B cell (primary cell): ENCODE measurements around the gene FRMD4A. TPM values are rescaled to one million over a fixed set of nuclear protein-coding genes. Genes with fewer than 3 reads are reported as not detected.

ENCODE experiments used
- ATAC-seq: fragments of 200-7000 bp; cut with Tn5 transposase; one replicate; pipeline ENCODE4 v1.10.0; 2021; ENCODE audit warnings: low read depth, mild to moderate bottlenecking, moderate number of reproducible peaks, moderate library complexity
- CTCF ChIA-PET: fragments of 350-600 bp; sonication (Branson Sonifier 250); formaldehyde crosslinking; loops from one replicate; lab custom pipeline; 2021; ENCODE audit warnings: antibody characterized with exemption, inconsistent platforms; lab: Charles Lee
- POLR2A ChIA-PET: fragments of 350-600 bp; sonication (Branson Sonifier 250); formaldehyde crosslinking; loops from one replicate; lab custom pipeline; 2021; ENCODE audit warnings: antibody characterized with exemption; lab: Charles Lee
- DNase-seq: peaks from one replicate; pipeline ENCODE4 v3.0.0; 2013
- H2AFZ ChIP-seq: 2 replicates; pipeline ENCODE4 v1.6.1; 2012; ENCODE audit warnings: mild to moderate bottlenecking, low read depth, low read length; ENCODE audit not compliant: insufficient read depth, poor library complexity, severe bottlenecking
- H3K27ac ChIP-seq, 2 donors: 1 replicate in 1 of 2; 2 replicates in 1 of 2; pipeline ENCODE4 v1.5.1; 2012 to 2013; ENCODE audit warnings: low read length in 2 of 2, mild to moderate bottlenecking in 2 of 2, moderate library complexity in 1 of 2
- H3K27me3 ChIP-seq, 4 experiments: fragments of 200-600 bp in 1 of 4; sonication (generic) in 1 of 4; replicated peaks in 1 of 4; 1 replicate in 2 of 4; 2 replicates in 2 of 4; pipeline versions ENCODE4 v1.6.1 to v1.7.0; 2013 to 2016; ENCODE audit warnings: low read length in 3 of 4, mild to moderate bottlenecking in 2 of 4, mixed read lengths in 1 of 4, moderate library complexity in 1 of 4; ENCODE audit not compliant: insufficient read depth in 4 of 4, control insufficient read depth in 3 of 4; ENCODE audit errors: control extremely low read depth in 1 of 4
- H3K36me3 ChIP-seq, 2 experiments: replicated peaks in 1 of 2; 1 replicate in 1 of 2; 2 replicates in 1 of 2; pipeline versions ENCODE4 v1.6.1 to v1.7.1; 2013; ENCODE audit warnings: low read length in 1 of 2; ENCODE audit not compliant: insufficient read depth in 2 of 2, control insufficient read depth in 1 of 2; ENCODE audit errors: control extremely low read depth in 1 of 2, extremely low read depth in 1 of 2
- H3K4me1 ChIP-seq, 2 donors: fragments of 200-600 bp in 1 of 2; sonication (generic) in 1 of 2; 1 replicate in 1 of 2; 2 replicates in 1 of 2; pipeline versions ENCODE4 v1.5.1 to v1.6.1; 2013 to 2017; ENCODE audit warnings: low read length in 2 of 2; ENCODE audit not compliant: control insufficient read depth in 2 of 2, insufficient read depth in 2 of 2
- H3K4me2 ChIP-seq: replicated peaks from 2 replicates; pipeline ENCODE3; 2012; ENCODE audit warnings: mild to moderate bottlenecking, low read depth, low read length; ENCODE audit not compliant: poor library complexity, severe bottlenecking
- H3K4me3 ChIP-seq, 5 experiments: fragments of 200-600 bp in 1 of 5; sonication (generic) in 1 of 5; 1 replicate in 3 of 5; 2 replicates in 2 of 5; pipeline versions ENCODE4 v1.5.1 to v1.7.0; 2011 to 2016; ENCODE audit warnings: low read length in 4 of 5, mild to moderate bottlenecking in 4 of 5, low read depth in 2 of 5, control low read depth in 1 of 5, moderate library complexity in 1 of 5; ENCODE audit not compliant: insufficient read depth in 1 of 5; ENCODE audit errors: control extremely low read depth in 1 of 5, extremely low read depth in 1 of 5
- H3K79me2 ChIP-seq: fragments of 200-600 bp; sonication (generic); one replicate; pipeline ENCODE4 v1.6.0; 2016; ENCODE audit warnings: low read length; ENCODE audit not compliant: control insufficient read depth, insufficient read depth
- H3K9ac ChIP-seq: fragments of 200-600 bp; sonication (generic); 2 replicates; pipeline ENCODE4 v1.6.1; 2017; ENCODE audit warnings: mild to moderate bottlenecking, low read length, moderate library complexity
- H3K9me3 ChIP-seq, 3 donors: one replicate each; pipeline versions ENCODE4 v1.6.1 to v1.7.1; 2013; ENCODE audit warnings: low read length in 2 of 3; ENCODE audit not compliant: control insufficient read depth in 2 of 3, insufficient read depth in 1 of 3; ENCODE audit errors: control extremely low read depth in 1 of 3
- H4K20me1 ChIP-seq: 2 replicates; pipeline ENCODE4 v1.6.0; 2012; ENCODE audit warnings: mild to moderate bottlenecking, low read length; ENCODE audit not compliant: insufficient read depth, control insufficient read depth, poor library complexity, severe bottlenecking
- H3K27ac Mint-ChIP-seq: one replicate; pipeline ENCODE4 v1.8.0; 2021; ENCODE audit warnings: mixed read lengths
- H3K27me3 Mint-ChIP-seq: one replicate; pipeline ENCODE4 v1.8.0; 2021; ENCODE audit warnings: mixed read lengths
- H3K4me1 Mint-ChIP-seq: one replicate; pipeline ENCODE4 v1.8.0; 2021; ENCODE audit warnings: mixed read lengths
- H3K4me3 Mint-ChIP-seq: one replicate; pipeline ENCODE4 v1.8.0; 2021; ENCODE audit warnings: mixed read lengths
- H3K9me3 Mint-ChIP-seq: one replicate; pipeline ENCODE4 v1.8.0; 2022; ENCODE audit warnings: mixed read lengths; ENCODE audit not compliant: insufficient read depth
- EZH2 ChIP-seq: IDR thresholded peaks from 2 replicates; pipeline ENCODE4 v1.6.1; 2012; ENCODE audit warnings: borderline replicate concordance, low read depth, mild to moderate bottlenecking, moderate library complexity, low read length; ENCODE audit not compliant: insufficient read depth, poor library complexity, severe bottlenecking
- WGBS: methylation state at CpG from one replicate; pipeline ENCODE4 v1.1.5; 2013; ENCODE audit warnings: missing lambda C conversion rate; ENCODE audit not compliant: insufficient coverage; 5-methylcytosine and 5-hydroxymethylcytosine counted together
- intact Hi-C: fragments of 100-400 bp; cut with micrococcal nuclease; formaldehyde crosslinking; loops from one replicate; pipeline ENCODE4 v1.10.0; 2022
- polyA plus RNA-seq: library from polyadenylated mRNA; depleted of rRNA; stranded (reverse); fragments of >200 nt; gene quantifications from 2 replicates; pipeline ENCODE4 v1.2.3, GENCODE V29; 2012
- total RNA-seq, 2 donors: library from RNA; stranded (reverse); fragments of 120-200 nt in 1 of 2; gene quantifications; 1 replicate in 1 of 2; 2 replicates in 1 of 2; pipeline versions ENCODE4 v1.2.3 to v1.2.4, GENCODE V29; 2013 to 2022
- TF ChIP-seq, protein P1 (sequence below): fragments of 200-600 bp; IDR thresholded peaks from one replicate; pipeline ENCODE4 v1.8.0; 2022; ENCODE audit warnings: antibody characterized with exemption, mild to moderate bottlenecking

FRMD4A gene
- total and polyA plus RNA-seq, 2 donors (not counting 1 experiment from before 2014, with no cell fraction given), result 0.76 to 3.4 TPM

DNA sequence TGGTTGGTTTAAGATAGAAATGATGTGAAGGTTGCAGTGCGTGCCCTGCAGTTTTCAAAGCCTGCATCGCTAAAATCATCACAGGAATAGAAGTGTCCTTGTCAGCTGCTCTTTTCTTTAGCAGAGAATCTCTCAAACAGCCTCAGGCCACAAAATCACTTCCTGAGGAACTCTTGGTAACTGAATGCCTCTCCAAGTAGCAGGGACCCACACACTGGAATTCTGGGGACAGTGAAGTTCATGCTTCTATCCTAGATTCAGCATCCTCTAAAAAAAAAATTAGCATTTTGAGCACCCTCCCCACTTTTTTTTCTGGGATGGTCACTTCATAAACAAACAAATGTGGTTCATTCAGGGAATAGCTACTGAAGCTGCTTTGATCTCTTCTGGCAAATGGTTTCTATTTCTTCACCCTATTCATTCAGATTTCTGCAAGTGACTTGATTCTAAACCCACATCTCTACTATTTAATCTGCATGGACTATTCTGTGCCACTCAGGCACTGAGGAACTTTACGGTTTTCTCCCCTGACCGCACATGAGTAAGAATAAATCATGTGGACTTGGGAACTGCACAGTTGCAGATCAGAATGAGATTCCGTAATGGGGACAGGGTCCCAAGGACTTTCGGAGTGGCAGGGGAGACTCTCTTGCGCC is 306.9 kb downstream of the FRMD4A start:
- Mint-ChIP-seq H3K27ac (peak overlapping the region; percentile 90), H3K4me1 (peaks cover 42% of the 10 kb centered on the region), H3K4me3 (peak overlapping the region; percentile 88), H3K9me3 (no peaks in the 10 kb centered on the region), H3K27me3 (peaks cover 29% of the 10 kb centered on the region)
- intact Hi-C loops, result loop anchor here (10.0 kb wide), 2 partner anchors 161 to 239 kb away; no protein-coding TSS in a partner anchor
- 41% methylated on average over 5 of the region's 7 CpGs for WGBS
- ATAC-seq (no peak), DNase-seq (no peak)
- CTCF ChIA-PET, result no interaction called here
- Histone ChIP-seq H2AFZ (peak overlapping the region; percentile 61), H3K9ac (peak overlapping the region; percentile 63), H3K79me2 (no peaks in the 10 kb centered on the region), H3K9me3 (peaks cover 0 to 7% (median 2%) of the 10 kb centered on the region in 3 donors), H3K36me3 (no peaks in the 10 kb centered on the region), H3K27ac (peak overlapping the region in 1 of 2 donors; percentile 13), H3K4me2 (peak overlapping the region; percentile 72), H3K4me1 (peaks cover 6 to 25% of the 10 kb centered on the region in 2 donors), H3K27me3 (peaks cover 0 to 14% (median 0%) of the 10 kb centered on the region in 4 experiments), H4K20me1 (no peaks in the 10 kb centered on the region), H3K4me3 (peak overlapping the region in 3 of 5 experiments; percentile 32 to 55 (median 51))
- TF ChIP-seq, protein P1, sequence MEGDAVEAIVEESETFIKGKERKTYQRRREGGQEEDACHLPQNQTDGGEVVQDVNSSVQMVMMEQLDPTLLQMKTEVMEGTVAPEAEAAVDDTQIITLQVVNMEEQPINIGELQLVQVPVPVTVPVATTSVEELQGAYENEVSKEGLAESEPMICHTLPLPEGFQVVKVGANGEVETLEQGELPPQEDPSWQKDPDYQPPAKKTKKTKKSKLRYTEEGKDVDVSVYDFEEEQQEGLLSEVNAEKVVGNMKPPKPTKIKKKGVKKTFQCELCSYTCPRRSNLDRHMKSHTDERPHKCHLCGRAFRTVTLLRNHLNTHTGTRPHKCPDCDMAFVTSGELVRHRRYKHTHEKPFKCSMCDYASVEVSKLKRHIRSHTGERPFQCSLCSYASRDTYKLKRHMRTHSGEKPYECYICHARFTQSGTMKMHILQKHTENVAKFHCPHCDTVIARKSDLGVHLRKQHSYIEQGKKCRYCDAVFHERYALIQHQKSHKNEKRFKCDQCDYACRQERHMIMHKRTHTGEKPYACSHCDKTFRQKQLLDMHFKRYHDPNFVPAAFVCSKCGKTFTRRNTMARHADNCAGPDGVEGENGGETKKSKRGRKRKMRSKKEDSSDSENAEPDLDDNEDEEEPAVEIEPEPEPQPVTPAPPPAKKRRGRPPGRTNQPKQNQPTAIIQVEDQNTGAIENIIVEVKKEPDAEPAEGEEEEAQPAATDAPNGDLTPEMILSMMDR, result no peak
- POLR2A ChIA-PET, result no interaction called here

DNA sequence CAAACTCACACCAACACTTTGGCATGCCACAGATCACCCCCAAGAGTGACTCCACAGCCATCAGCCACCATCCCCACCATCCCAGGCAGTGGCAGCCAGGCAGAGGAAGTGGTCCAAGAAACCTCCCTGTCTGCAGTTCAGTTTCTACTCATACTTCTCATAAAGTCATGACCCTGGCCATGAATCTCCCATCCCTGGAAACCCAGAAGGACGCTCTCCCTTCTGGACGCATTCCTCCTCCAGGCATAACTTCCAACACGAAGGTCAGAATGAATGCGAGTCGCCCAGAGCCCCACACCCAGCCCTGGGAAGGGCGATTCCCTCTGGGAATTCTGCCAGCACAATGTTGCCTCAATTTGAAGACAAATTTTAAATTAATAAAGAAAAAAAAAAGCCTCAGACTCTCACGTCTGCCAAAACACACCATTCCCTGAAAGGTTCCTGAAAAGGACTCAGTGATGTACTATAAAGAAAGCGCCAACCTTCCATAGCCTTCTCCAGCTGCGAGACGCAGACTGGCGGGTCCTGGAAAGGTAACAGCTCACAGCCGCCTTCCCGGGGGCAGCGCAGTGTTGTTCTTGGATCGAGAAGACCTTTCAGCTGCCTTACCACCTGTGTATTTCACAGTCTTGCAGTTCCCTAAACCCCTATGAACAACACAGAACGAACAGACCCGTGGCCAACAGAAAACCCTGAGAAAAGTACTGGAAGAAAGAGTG is 307.6 kb downstream of the FRMD4A start:
- ATAC-seq (no peak), DNase-seq (no peak)
- H3K4me1 ChIP-seq, result peaks cover 6 to 25% of the 10 kb centered on the region in 2 donors
- H3K36me3 ChIP-seq, result no peaks in the 10 kb centered on the region
- POLR2A ChIA-PET, result no interaction called here
- H3K4me2 ChIP-seq, result peak overlapping the region; percentile 72
- H3K4me1 Mint-ChIP-seq, result peaks cover 42% of the 10 kb centered on the region
- H3K4me3 ChIP-seq, result no peak overlapping the region
- no peak overlapping the region for H3K27ac Mint-ChIP-seq
- no peaks in the 10 kb centered on the region for H4K20me1 ChIP-seq
- H3K4me3 Mint-ChIP-seq, result peak overlapping the region; percentile 88
- H3K27me3 ChIP-seq, result peaks cover 0 to 14% (median 0%) of the 10 kb centered on the region in 4 experiments
- H3K9ac ChIP-seq, result no peak overlapping the region
- no peak overlapping the region for H2AFZ ChIP-seq
- peaks cover 0 to 7% (median 2%) of the 10 kb centered on the region in 3 donors for H3K9me3 ChIP-seq
- H3K27me3 Mint-ChIP-seq, result peaks cover 24% of the 10 kb centered on the region
- 93% methylated on average over 11 of the region's 17 CpGs for WGBS
- H3K79me2 ChIP-seq, result no peaks in the 10 kb centered on the region
- CTCF ChIA-PET, result interaction anchor here (0.6 kb wide), 1 partner anchor 240 kb away, joined by 3 read pairs; no protein-coding TSS in a partner anchor
- intact Hi-C loops, result loop anchor here (10.0 kb wide), 2 partner anchors 162 to 238 kb away; no protein-coding TSS in a partner anchor
- no peak for TF ChIP-seq EZH2
- TF ChIP-seq, protein P1, result no peak
- H3K9me3 Mint-ChIP-seq, result peaks cover 3% of the 10 kb centered on the region
- no peak overlapping the region for H3K27ac ChIP-seq
